Effector memory CD4-positive, alpha-beta T cell (primary cell): ENCODE results near the gene XRN2.

ENCODE experiments used
- DNase-seq, 3 donors: peaks; one replicate each; pipeline ENCODE4 v3.0.0-alpha.2; 2020
- H3K27ac ChIP-seq: 2 replicates; pipeline ENCODE4 v1.7.0; 2013; ENCODE audit warnings: mild to moderate bottlenecking, low read length, moderate library complexity; ENCODE audit not compliant: insufficient read depth, poor library complexity, severe bottlenecking
- H3K27me3 ChIP-seq: replicated peaks from 2 replicates; pipeline ENCODE4 v1.7.0; 2013; ENCODE audit warnings: mild to moderate bottlenecking, low read length; ENCODE audit not compliant: insufficient read depth, control insufficient read depth, poor library complexity, severe bottlenecking
- H3K36me3 ChIP-seq: 2 replicates; pipeline ENCODE4 v1.7.0; 2013; ENCODE audit warnings: mild to moderate bottlenecking, low read length, moderate library complexity; ENCODE audit not compliant: control insufficient read depth, insufficient read depth
- H3K4me1 ChIP-seq: 2 replicates; pipeline ENCODE4 v1.7.0; 2013; ENCODE audit warnings: low read length, mild to moderate bottlenecking; ENCODE audit not compliant: control insufficient read depth, insufficient read depth, poor library complexity, severe bottlenecking
- H3K4me3 ChIP-seq: 2 replicates; pipeline ENCODE4 v1.7.0; 2013; ENCODE audit warnings: low read length, low read depth, mild to moderate bottlenecking; ENCODE audit not compliant: insufficient read depth, poor library complexity, severe bottlenecking
- H3K9me3 ChIP-seq: 2 replicates; pipeline ENCODE4 v1.7.0; 2013; ENCODE audit warnings: mild to moderate bottlenecking, low read length, moderate library complexity; ENCODE audit not compliant: control insufficient read depth

The XRN2 gene

DNA sequence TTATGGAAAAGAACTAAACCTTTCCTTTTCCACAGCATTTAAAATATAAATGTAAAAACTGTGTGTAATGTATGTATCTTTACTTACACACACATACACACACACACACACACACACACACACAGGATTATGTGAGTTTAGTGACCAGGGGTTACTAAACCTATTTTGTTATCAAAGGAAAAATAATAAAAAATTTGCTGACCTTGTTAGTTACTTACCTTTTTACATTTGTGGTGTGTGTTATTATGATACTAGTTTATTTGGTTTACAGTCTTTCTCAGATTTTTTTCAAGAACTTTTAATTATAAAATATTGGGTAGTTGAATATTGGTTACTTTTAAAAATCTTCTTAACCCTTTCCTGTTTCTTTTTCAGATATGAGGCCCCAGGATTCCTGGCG lies 78.5 kb downstream of the XRN2 start:
- peaks cover 56% of the 10 kb centered on the region for H3K36me3 ChIP-seq
- H3K27me3 ChIP-seq, result no peaks in the 10 kb centered on the region
- H3K4me3 ChIP-seq, result no peak overlapping the region
- H3K4me1 ChIP-seq, result no peaks in the 10 kb centered on the region
- DNase-seq, result no peak
- no peaks in the 10 kb centered on the region for H3K9me3 ChIP-seq
- H3K27ac ChIP-seq, result no peak overlapping the region

DNA sequence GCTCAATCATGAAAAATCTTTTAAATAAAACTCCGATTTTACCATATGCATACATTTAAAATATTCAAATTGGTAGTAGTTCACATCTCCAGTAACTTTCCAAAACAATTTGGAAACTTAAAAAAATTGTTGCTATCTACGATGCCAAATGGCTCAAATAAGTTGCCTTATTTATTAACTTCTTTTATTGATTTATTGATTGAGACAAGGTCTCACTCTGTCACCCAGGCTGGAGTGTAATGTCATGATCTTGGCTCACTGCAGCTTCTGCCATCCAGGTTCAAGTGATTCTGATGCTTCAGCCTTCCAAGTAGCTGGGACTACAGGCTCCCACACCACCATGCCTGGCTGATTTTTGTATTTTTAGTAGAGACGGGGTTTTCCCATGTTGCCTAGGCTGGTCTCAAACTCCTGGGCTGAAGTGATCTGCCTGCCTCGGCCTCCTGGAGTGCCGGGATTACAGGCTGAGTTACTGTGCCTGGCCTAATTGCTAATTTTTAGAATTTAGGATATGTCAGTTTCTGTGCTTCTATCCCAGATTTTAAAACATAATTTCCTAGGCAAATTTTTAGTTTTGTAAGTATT lies 81.3 kb downstream of the XRN2 start:
- DNase-seq, result no peak
- Histone ChIP-seq H3K9me3 (no peaks in the 10 kb centered on the region), H3K36me3 (peaks cover 58% of the 10 kb centered on the region)

DNA sequence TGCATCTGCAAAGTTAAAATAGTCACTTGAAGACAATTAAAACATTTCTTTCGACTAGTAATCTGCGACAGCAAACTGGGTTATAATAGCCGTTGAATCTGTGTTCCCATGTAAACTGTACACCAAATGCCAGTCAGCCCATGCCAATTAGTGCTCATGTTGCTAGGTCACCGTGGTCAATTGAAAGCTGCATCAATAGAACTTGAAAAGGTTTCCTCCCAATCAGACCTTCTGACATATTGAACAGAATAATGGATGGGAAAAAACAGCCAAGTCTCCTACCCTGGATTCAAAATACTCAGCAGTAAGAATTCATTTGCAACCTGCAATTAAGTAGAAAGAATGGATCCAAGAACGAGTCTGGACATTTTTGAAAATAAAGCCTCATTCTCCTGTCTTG lies 83.0 kb downstream of the XRN2 start:
- Histone ChIP-seq H3K4me1 (no peaks in the 10 kb centered on the region), H3K36me3 (peaks cover 50% of the 10 kb centered on the region), H3K27me3 (no peaks in the 10 kb centered on the region), H3K27ac (no peak overlapping the region), H3K9me3 (no peaks in the 10 kb centered on the region), H3K4me3 (no peak overlapping the region)
- no peak for DNase-seq

More for the DNA sequence above, 81.3 kb downstream of the XRN2 start:
- no peak overlapping the region for H3K4me3 ChIP-seq
- no peaks in the 10 kb centered on the region for H3K27me3 ChIP-seq
- no peaks in the 10 kb centered on the region for H3K4me1 ChIP-seq
- H3K27ac ChIP-seq, result no peak overlapping the region

DNA sequence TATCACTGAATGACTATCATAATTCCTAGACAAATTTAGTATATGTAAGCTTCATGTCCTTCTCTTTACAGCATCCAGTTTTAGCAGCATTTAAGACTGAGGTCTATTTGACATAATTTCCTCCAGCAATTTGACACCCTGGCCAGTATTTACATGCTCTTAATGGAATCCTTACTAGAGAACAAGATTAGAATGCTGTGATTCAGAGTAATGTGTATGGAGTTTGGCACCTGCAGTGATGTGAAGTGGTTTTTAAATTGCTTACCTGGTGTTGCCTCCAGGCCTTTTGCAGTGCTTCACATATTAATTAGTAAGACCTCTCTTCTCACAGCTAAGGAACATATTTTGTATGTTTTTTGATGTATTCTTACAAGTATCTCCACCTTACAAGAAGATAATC lies 84.4 kb downstream of the XRN2 start:
- Histone ChIP-seq H3K27ac (no peak overlapping the region), H3K4me1 (no peaks in the 10 kb centered on the region), H3K27me3 (peaks cover 13% of the 10 kb centered on the region), H3K9me3 (no peaks in the 10 kb centered on the region), H3K36me3 (peaks cover 36% of the 10 kb centered on the region), H3K4me3 (no peak overlapping the region)
- DNase-seq, result no peak

DNA sequence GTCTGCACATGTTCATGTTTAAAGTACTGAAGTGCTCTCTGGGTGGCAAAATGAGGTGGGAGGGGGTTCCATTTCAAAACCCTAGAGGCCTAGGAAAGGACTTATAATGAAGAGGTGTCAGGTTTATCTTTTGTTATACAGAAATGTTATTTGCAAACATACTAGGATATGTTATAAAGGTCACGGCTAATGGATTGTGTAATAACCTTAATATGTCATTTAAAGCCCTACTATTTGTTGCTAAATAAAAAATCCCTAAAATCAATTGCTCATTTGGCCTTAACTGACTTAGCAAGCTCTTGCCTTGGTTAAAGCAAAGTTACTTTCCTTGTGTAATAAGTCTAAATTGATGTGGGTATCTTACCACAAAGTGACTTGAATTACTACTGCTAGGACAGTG lies 85.4 kb downstream of the XRN2 start:
- no peak overlapping the region for H3K4me3 ChIP-seq
- no peaks in the 10 kb centered on the region for H3K9me3 ChIP-seq
- H3K36me3 ChIP-seq, result peaks cover 26% of the 10 kb centered on the region
- H3K4me1 ChIP-seq, result no peaks in the 10 kb centered on the region
- H3K27me3 ChIP-seq, result peaks cover 24% of the 10 kb centered on the region
- H3K27ac ChIP-seq, result no peak overlapping the region
- DNase-seq, result no peak

DNA sequence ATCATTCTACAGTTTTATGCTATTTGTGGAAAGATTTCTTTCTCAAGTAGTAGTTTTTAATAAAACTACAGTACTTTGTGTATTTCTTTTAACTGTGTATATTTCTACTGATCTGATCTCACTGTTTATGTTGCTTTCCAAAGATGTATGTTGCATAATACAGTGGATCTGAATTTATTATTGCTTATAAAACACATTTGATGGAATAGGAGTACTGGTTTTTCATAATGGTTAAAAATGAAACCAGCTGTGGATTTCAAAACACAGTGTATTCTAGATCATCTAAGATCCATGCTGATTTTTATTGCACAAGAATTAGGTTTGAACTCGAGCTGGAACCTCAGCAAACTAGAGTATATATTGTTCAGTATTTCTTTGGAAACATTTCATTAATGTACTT lies 86.2 kb downstream of the XRN2 start:
- Histone ChIP-seq H3K27ac (no peak overlapping the region), H3K4me1 (no peaks in the 10 kb centered on the region), H3K27me3 (peaks cover 32% of the 10 kb centered on the region), H3K4me3 (no peak overlapping the region), H3K36me3 (peaks cover 25% of the 10 kb centered on the region), H3K9me3 (no peaks in the 10 kb centered on the region)
- DNase-seq, result no peak

DNA sequence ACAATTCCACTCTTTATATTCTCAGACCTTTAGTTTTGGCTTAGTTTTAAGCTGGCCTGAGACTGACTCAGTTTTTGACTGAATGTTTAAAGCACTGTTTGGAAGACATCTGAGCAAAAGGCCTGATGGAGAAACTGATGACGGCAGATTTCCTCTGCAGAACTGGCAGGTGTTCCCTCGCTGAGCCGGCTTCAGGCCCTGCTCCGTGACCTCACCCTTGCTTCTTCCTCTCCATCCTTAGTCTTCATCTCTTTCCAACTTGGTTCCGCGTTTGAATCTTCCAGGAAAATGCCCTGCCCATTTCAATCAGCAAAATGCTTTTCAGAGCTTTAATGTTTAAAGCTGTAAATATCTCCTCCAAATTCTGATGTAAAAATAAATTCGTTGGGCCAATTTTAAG lies 87.6 kb downstream of the XRN2 start:
- Histone ChIP-seq H3K27ac (no peak overlapping the region), H3K9me3 (no peaks in the 10 kb centered on the region), H3K4me3 (no peak overlapping the region), H3K36me3 (peaks cover 25% of the 10 kb centered on the region), H3K4me1 (peaks cover 7% of the 10 kb centered on the region), H3K27me3 (peaks cover 46% of the 10 kb centered on the region)
- DNase-seq, result no peak

DNA sequence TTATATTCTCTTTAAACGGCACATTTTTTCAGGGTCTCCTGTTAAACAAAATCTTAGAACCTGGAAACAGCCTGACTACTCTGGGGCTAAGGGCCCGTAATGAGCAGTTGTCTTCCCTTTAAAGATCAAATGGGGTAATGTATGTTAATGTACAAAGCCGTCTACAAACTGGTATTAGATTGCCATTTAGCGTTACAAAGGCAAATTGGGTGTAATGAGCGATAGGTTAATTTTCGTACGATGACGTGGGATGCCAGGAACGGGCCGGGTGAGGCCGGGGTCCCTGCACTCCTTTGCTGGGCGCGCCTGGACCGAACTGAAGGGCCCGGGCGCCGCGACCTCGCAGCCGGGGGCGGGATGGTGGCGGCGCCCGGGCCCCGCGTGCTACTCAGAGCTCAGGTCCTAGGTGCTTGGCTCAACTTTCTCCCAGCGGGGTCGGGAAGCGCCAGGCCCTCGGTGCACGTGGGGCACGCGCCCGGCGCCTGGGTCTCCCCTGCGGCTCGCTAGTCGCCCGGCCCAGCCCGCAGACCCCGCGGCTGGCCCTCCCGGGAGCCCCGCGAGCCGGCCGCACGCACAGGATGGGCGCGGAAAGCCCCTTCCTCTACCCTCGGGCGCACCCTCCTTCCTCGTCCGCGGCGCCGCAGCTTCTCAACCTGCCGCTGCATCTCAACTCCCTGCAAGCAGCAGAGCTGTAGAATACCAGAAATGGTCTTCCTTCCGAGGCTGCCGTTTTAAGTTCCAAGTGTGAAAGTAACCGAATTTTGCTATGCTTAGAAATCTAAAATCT lies 88.2 kb downstream of the XRN2 start:
- H3K4me3 ChIP-seq, result no peak overlapping the region
- DNase-seq, result no peak

DNA sequence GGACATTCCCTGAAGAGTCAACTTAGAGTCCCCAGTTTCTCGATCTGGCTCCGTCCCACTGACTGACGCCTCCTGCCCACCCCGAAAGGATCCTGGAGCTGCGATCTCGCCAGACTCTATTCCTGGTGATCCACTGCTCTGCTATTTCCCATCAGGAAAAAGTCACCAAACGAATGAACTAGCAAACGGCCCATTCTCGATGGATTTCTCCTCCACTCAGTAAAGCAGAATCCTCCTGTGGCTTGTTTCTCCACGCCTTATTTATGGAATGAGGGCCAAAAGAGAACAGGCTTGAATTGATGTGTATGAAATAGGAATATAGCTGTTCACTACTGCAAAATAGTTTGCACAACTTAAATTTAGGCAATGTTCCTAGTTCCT lies 88.8 kb downstream of the XRN2 start:
- H3K4me1 ChIP-seq, result peaks cover 17% of the 10 kb centered on the region
- H3K36me3 ChIP-seq, result peaks cover 17% of the 10 kb centered on the region
- H3K27me3 ChIP-seq, result peaks cover 53% of the 10 kb centered on the region
- H3K4me3 ChIP-seq, result no peak overlapping the region
- H3K27ac ChIP-seq, result no peak overlapping the region
- DNase-seq, result no peak
- no peaks in the 10 kb centered on the region for H3K9me3 ChIP-seq

More for the DNA sequence above, 88.2 kb downstream of the XRN2 start:
- Histone ChIP-seq H3K36me3 (peaks cover 19% of the 10 kb centered on the region), H3K27ac (no peak overlapping the region), H3K27me3 (peaks cover 51% of the 10 kb centered on the region), H3K9me3 (no peaks in the 10 kb centered on the region), H3K4me1 (peaks cover 12% of the 10 kb centered on the region)

DNA sequence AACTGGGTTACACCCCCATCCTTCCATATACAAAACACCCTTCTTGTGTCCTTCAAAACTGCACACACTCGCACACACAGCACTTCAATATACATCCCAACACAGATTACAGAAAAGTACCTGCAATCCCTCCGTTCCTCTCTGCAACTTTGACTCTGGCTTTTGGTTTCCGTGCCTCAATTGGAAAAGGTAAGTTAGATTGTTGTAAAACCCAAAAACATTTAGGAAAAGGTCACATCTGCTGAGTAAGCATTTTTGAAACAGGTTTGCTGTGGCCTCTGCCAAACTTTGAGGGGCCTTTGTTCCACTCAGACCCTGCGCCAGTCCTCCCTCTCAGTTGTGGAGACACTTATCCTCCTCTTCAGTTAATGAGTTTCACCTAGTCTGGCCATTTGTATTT lies 90.0 kb downstream of the XRN2 start:
- no peaks in the 10 kb centered on the region for H3K9me3 ChIP-seq

More for the DNA sequence above, 90.0 kb downstream of the XRN2 start:
- peaks cover 6% of the 10 kb centered on the region for H3K36me3 ChIP-seq
- no peak overlapping the region for H3K27ac ChIP-seq
- DNase-seq, result no peak
- peaks cover 17% of the 10 kb centered on the region for H3K4me1 ChIP-seq
- no peak overlapping the region for H3K4me3 ChIP-seq
- H3K27me3 ChIP-seq, result peaks cover 62% of the 10 kb centered on the region
